Measurements from ENCODE around the gene AFF3. TPM values are rescaled to one million over a fixed set of nuclear protein-coding genes. Genes with fewer than 3 reads are reported as not detected.
"Not testable (repeated sequence)": the region's sequence is repeated elsewhere in the genome, so short reads cannot be mapped to it uniquely, and the experiment has no call there.

AFF3 gene
- total RNA-seq, 1 experiment from 2014 or later, result not detected

GRCh38 chr2:99786636-99787390 is 355.6 kb downstream of the AFF3 start:
- Histone ChIP-seq H3K4me3 (no peak overlapping the region), H3K4me1 (no peaks in the 10 kb centered on the region), H3K36me3 (no peaks in the 10 kb centered on the region), H3K27me3 (0 out of 2 replicates have a peak, but pooled peaks cover 6% of the 10 kb centered on the region), H3K9me3 (replicated peaks) (no peaks in the 10 kb centered on the region), H3K27ac (no peak overlapping the region)
- DNase-seq, result no peak

DNA sequence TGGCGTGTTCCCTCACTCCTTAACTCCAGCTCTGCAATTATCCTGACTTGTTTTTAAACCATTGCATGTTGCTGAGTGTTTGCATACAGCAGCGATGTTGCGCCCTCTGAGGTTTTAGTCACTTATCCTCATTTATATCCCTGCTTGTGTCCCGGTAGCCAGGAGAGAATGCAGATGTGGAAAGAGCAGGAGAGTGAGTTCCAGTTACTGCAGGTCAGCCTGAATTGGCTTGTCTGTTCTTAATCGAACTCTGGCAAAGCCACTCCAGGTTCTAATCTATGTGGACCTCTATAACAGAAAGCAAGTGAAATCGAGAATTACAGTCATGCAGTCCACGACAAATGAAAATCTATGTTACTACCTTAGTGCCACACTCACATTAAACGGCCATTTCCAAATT is 357.4 kb downstream of the AFF3 start:
- no peak for DNase-seq
- Histone ChIP-seq H3K27me3 (0 out of 2 replicates have a peak, but pooled peaks cover 6% of the 10 kb centered on the region), H3K4me1 (no peaks in the 10 kb centered on the region), H3K27ac (no peak overlapping the region), H3K36me3 (no peaks in the 10 kb centered on the region), H3K9me3 (replicated peaks) (no peaks in the 10 kb centered on the region), H3K4me3 (no peak overlapping the region)

DNA sequence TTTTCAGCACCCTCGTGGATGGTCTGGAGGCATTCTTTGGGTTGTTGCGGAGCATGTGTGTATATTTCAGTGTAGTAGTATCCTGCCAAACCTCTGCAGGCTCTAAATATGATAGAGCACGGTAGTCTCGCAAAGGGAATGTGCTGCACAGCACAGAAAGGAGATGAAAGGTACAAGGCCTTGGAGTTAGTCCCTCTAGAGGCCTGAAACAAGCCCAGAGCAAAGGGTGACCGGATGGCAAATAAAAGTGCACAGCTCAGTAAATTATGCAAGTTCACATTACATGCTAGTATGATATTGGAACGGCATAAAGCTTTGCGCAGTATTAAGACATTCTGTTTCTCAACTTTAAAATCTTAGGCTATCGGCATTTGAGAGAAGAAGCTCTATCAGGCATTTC is 358.1 kb downstream of the AFF3 start:
- H3K36me3 ChIP-seq, result no peaks in the 10 kb centered on the region
- DNase-seq, result no peak
- H3K4me3 ChIP-seq, result no peak overlapping the region
- H3K27me3 ChIP-seq, result 0 out of 2 replicates have a peak, but pooled peaks cover 6% of the 10 kb centered on the region
- H3K27ac ChIP-seq, result no peak overlapping the region
- no peaks in the 10 kb centered on the region for H3K9me3 ChIP-seq (replicated peaks)
- H3K4me1 ChIP-seq, result no peaks in the 10 kb centered on the region

DNA sequence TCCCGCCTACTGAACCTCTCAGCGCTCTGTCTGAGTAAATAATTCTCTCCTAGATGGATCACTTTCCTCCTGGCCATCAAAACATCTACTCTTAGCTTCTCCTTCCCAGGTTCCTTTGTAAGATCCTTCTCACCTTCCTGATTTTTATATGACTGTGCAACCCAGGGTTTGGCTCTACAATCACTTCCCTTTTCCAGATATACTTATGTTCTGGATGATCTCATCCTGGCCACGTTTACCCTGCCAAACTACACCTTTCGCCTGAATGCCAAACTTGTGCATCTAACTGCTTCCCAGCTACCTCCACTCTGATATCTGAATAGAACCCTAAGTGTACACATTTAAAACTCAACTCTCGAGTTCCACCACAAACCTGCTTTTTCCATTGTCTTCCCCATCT is 362.1 kb downstream of the AFF3 start:
- Histone ChIP-seq H3K36me3 (no peaks in the 10 kb centered on the region), H3K27ac (no peak overlapping the region), H3K4me3 (no peak overlapping the region), H3K9me3 (replicated peaks) (no peaks in the 10 kb centered on the region), H3K27me3 (0 out of 2 replicates have a peak, but pooled peaks cover 6% of the 10 kb centered on the region), H3K4me1 (no peaks in the 10 kb centered on the region)
- no peak for DNase-seq

DNA sequence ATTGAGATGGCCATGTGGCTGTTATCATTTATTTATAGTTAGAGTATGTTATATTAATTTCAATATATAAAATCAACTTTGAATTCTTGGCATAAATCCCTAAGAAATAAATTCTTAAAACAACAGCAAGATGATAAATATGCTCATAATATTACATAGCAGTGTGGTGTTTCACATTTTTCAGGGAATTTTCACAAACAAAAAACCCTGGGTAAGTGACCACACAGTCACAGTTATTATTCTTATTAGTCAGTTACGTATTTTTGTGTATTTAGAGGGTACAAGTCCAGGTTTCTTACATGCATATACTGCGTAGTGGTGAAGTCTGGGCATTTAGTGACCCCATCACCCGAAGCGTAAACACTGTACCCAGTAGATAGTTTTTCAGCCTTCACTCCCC is 363.1 kb downstream of the AFF3 start:
- Histone ChIP-seq H3K4me1 (no peaks in the 10 kb centered on the region), H3K9me3 (replicated peaks) (no peaks in the 10 kb centered on the region), H3K36me3 (no peaks in the 10 kb centered on the region), H3K27ac (no peak overlapping the region), H3K4me3 (no peak overlapping the region), H3K27me3 (no peaks in the 10 kb centered on the region)
- DNase-seq, result no peak

- DNase-seq, result no peak
- H3K27me3 ChIP-seq, result no peaks in the 10 kb centered on the region
- 0 out of 2 replicates have a peak, but pooled peaks cover 2% of the 10 kb centered on the region for H3K9me3 ChIP-seq (replicated peaks)
- H3K36me3 ChIP-seq, result no peaks in the 10 kb centered on the region
- no peak overlapping the region for H3K27ac ChIP-seq
- H3K4me3 ChIP-seq, result no peak overlapping the region
- no peaks in the 10 kb centered on the region for H3K4me1 ChIP-seq
Measured at GRCh38 chr2:99777656-99778290, 364.6 kb downstream of the AFF3 start.

GRCh38 chr2:99776906-99777646 is 365.3 kb downstream of the AFF3 start:
- H3K4me1 ChIP-seq, result no peaks in the 10 kb centered on the region

DNA sequence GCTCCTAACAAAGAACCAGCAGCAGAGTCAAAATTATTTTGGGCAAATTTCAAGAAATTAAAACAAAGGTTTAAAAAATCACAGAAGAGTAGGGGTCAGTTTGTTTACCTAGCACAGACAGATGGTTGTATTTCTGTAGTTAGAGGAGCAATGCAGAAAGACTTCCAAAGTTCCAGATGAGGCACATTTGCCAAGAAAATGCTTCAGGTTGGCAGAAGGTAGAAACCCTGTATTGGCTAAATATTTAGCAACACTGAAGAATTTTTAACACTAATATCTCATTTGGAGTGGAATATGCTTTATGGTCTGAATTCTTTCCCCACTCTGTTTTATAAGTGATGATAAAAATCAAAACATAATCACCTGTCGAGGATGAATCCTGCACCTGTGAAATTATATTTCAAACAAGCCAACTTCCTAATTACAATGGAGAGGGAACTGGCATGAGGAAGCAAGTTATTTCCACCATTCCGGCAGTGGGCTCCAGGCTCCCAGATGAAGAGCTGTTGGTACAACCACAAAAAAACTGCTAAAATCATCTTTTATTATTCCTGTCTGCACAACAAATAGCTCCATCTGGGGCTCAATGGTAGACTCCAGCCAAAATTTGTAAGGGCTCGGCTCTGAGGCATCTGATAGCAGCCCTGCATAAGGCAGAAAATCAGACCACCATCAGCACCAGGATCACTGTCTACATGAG is 366.0 kb downstream of the AFF3 start:
- DNase-seq, result no peak

More at GRCh38 chr2:99776906-99777646, 365.3 kb downstream of the AFF3 start:
- Histone ChIP-seq H3K9me3 (replicated peaks) (0 out of 2 replicates have a peak, but pooled peaks cover 2% of the 10 kb centered on the region), H3K27ac (no peak overlapping the region), H3K36me3 (no peaks in the 10 kb centered on the region), H3K4me3 (no peak overlapping the region), H3K27me3 (no peaks in the 10 kb centered on the region)
- no peak for DNase-seq

DNA sequence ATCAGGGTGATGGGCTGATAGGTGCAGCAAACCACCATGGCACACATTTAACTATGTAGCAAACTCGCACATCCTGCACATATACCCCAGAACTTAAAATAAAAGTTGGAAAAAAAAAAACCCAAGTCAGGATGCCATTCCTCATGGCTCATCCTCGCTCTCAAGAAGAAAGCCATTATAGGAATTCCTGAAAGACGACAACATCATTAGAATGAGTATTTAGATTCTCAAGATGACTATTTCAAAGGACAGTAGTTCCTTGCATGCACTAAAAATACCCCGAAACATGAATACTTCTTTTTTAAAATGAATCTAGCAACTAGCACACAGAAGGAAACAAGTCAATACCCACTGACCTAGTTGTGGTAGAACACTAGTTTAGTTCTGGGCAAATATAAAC is 366.8 kb downstream of the AFF3 start:
- H3K36me3 ChIP-seq, result no peaks in the 10 kb centered on the region
- H3K27ac ChIP-seq, result no peak overlapping the region
- no peak for DNase-seq
- no peaks in the 10 kb centered on the region for H3K27me3 ChIP-seq
- 0 out of 2 replicates have a peak, but pooled peaks cover 2% of the 10 kb centered on the region for H3K9me3 ChIP-seq (replicated peaks)
- no peaks in the 10 kb centered on the region for H3K4me1 ChIP-seq
- H3K4me3 ChIP-seq, result no peak overlapping the region

More for the DNA sequence above, 366.0 kb downstream of the AFF3 start:
- no peaks in the 10 kb centered on the region for H3K27me3 ChIP-seq
- 0 out of 2 replicates have a peak, but pooled peaks cover 2% of the 10 kb centered on the region for H3K9me3 ChIP-seq (replicated peaks)
- H3K36me3 ChIP-seq, result no peaks in the 10 kb centered on the region
- no peak overlapping the region for H3K27ac ChIP-seq
- H3K4me1 ChIP-seq, result no peaks in the 10 kb centered on the region
- no peak overlapping the region for H3K4me3 ChIP-seq

GRCh38 chr2:99773642-99774041 is 368.7 kb downstream of the AFF3 start:
- not testable (repeated sequence) for H3K27ac ChIP-seq; H3K9me3 ChIP-seq (replicated peaks); H3K27me3 ChIP-seq; H3K36me3 ChIP-seq; DNase-seq; H3K4me3 ChIP-seq; H3K4me1 ChIP-seq

DNA sequence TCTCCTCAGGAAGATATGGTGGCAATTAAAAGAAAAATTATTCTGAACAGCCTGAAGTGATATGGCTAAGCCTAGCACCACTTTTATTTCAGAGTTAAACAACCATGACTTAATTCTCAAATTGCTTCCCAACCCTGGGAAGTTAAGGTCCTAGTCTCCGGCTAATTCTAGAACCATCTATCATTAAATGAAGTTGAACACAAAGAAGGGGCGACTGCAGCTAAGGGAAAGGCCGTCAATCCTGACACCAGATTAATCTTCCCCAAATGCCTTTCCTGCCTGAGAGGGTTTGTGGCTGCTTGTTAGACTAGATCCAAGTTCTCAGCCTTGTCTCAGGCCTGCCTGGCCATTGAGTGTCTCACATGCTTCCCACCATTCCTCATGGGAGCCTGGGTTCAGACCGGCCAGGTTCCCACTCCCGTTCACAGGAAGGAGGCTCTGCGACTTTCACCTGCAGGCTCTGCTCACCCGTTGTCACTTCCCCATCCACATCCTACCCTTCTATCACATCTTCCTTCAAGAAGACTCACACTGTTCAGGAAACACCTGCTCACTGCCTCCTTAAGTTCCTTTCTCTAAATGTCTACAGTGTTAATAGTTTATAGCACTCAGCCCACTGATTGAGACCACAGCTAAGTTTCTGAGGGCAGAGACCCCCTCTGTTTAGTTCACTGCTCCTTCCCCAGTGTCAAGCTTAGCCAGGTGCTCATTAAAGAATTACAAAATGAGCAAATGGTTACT is 369.6 kb downstream of the AFF3 start:
- H3K4me1 ChIP-seq, result no peaks in the 10 kb centered on the region
- no peak for DNase-seq
- H3K36me3 ChIP-seq, result no peaks in the 10 kb centered on the region
- 0 out of 2 replicates have a peak, but pooled peaks cover 2% of the 10 kb centered on the region for H3K9me3 ChIP-seq (replicated peaks)
- no peak overlapping the region for H3K27ac ChIP-seq
- H3K4me3 ChIP-seq, result no peak overlapping the region
- H3K27me3 ChIP-seq, result no peaks in the 10 kb centered on the region

- Histone ChIP-seq H3K27me3 (no peaks in the 10 kb centered on the region), H3K36me3 (no peaks in the 10 kb centered on the region), H3K4me1 (no peaks in the 10 kb centered on the region), H3K4me3 (no peak overlapping the region), H3K9me3 (replicated peaks) (0 out of 2 replicates have a peak, but pooled peaks cover 2% of the 10 kb centered on the region), H3K27ac (no peak overlapping the region)
- DNase-seq, result no peak
Measured at GRCh38 chr2:99771681-99772333, 370.6 kb downstream of the AFF3 start.

DNA sequence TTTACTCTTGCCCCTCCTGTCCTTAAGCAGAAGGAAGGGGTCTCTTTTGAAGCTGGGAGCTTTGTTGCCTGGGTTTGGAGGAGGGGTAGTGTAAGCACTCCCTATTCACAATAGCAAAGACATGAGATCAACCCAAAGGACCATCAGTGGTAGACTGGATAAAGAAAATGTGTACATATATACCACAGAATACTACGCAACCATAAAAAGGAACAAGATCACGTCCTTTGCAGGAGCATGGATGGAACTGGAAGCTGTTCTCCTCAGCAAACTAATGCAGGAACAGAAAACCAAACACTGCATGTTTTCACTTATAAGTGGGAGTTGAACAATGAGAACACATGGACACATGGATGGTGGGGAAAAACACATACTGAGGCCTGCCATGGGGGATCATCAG is 371.5 kb downstream of the AFF3 start:
- no peaks in the 10 kb centered on the region for H3K36me3 ChIP-seq
- DNase-seq, result no peak
- no peaks in the 10 kb centered on the region for H3K4me1 ChIP-seq
- 0 out of 2 replicates have a peak, but pooled peaks cover 2% of the 10 kb centered on the region for H3K9me3 ChIP-seq (replicated peaks)
- H3K27me3 ChIP-seq, result no peaks in the 10 kb centered on the region
- H3K4me3 ChIP-seq, result no peak overlapping the region
- H3K27ac ChIP-seq, result no peak overlapping the region
